Erythroblast (primary cell): ENCODE data around the gene TAS2R10.

Source experiments
- GATA1 ChIP-seq: IDR thresholded peaks from 2 replicates; pipeline ENCODE4 v1.6.1; 2011; ENCODE audit warnings: low read depth, mild to moderate bottlenecking, control low read depth, low read length, moderate library complexity
- POLR2A ChIP-seq: IDR thresholded peaks from 2 replicates; pipeline ENCODE4 v1.6.1; 2011; ENCODE audit warnings: mild to moderate bottlenecking, low read length

- TF ChIP-seq POLR2A = no peak
- no peak for TF ChIP-seq GATA1
Observed at GRCh38 chr12:10807186-10807585, 19.0 kb downstream of the TAS2R10 start, which contains the start of gene TAS2R8.
